ENCODE results near the gene ABHD1. TPM values are rescaled to one million over a fixed set of nuclear protein-coding genes. Genes with fewer than 3 reads are reported as not detected.

ABHD1 gene
- total RNA-seq, 1 donor from 2014 or later: 0.51 TPM

DNA sequence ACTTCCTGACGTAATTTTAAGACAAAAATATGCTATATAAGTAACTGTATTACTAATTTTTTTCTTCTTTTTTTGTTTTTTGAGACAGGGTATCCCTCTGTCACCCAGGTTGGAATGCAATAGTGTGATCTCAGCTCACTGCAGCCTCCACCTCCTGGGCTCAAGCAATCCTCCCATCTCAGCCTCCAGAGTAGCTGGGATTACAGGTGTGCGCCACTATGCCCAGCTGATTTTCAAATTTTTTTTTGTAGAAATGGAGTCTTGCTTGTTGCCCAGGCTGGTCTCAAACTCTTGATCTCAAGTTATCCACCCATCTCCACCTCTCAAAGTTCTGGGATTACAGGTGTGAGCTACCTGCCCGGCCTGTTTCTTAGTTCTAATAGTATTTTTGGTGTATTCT is 54.9 kb downstream of the ABHD1 start:
- Mint-ChIP-seq H3K9me3 (no peaks in the 10 kb centered on the region), H3K4me3 (no peak overlapping the region), H3K36me3 (no peaks in the 10 kb centered on the region), H3K4me1 (ENCODE audit: unreplicated experiment) (no peaks in the 10 kb centered on the region), H3K27ac (no peak overlapping the region), H3K27me3 (peaks cover 3% of the 10 kb centered on the region)
- TF ChIP-seq, protein P1, sequence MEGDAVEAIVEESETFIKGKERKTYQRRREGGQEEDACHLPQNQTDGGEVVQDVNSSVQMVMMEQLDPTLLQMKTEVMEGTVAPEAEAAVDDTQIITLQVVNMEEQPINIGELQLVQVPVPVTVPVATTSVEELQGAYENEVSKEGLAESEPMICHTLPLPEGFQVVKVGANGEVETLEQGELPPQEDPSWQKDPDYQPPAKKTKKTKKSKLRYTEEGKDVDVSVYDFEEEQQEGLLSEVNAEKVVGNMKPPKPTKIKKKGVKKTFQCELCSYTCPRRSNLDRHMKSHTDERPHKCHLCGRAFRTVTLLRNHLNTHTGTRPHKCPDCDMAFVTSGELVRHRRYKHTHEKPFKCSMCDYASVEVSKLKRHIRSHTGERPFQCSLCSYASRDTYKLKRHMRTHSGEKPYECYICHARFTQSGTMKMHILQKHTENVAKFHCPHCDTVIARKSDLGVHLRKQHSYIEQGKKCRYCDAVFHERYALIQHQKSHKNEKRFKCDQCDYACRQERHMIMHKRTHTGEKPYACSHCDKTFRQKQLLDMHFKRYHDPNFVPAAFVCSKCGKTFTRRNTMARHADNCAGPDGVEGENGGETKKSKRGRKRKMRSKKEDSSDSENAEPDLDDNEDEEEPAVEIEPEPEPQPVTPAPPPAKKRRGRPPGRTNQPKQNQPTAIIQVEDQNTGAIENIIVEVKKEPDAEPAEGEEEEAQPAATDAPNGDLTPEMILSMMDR (conservative IDR thresholded peaks at IDR 0.05): no peak
- DNase-seq (ENCODE audit: extremely low spot score, unreplicated experiment): no peak

- Mint-ChIP-seq H3K27me3 (peaks cover 6% of the 10 kb centered on the region), H3K27ac (no peak overlapping the region), H3K36me3 (no peaks in the 10 kb centered on the region), H3K4me1 (ENCODE audit: unreplicated experiment) (no peaks in the 10 kb centered on the region), H3K4me3 (no peak overlapping the region), H3K9me3 (no peaks in the 10 kb centered on the region)
- TF ChIP-seq, protein P1 (conservative IDR thresholded peaks at IDR 0.05): no peak
- no peak for DNase-seq (ENCODE audit: extremely low spot score, unreplicated experiment)
Measured at GRCh38 chr2:27179344-27180000, 55.9 kb downstream of the ABHD1 start.

Other genes with a start within 250 kb of the ABHD1 start
- 13.5 and 14.4 TPM in 2 replicates for gene MAPRE3, start 153.2 kb upstream of the ABHD1 start, total RNA-seq (ENCODE audit: low replicate concordance)
- gene TMEM214, start 90.8 kb upstream of the ABHD1 start, total RNA-seq (ENCODE audit: low replicate concordance): 83.9 and 96.1 TPM in 2 replicates
- 24.3 and 57.3 TPM in 2 replicates for gene AGBL5, start 72.1 kb upstream of the ABHD1 start, total RNA-seq (ENCODE audit: low replicate concordance)
- 298 and 401 TPM in 2 replicates for gene OST4, start 52.2 kb upstream of the ABHD1 start, total RNA-seq (ENCODE audit: low replicate concordance)
- 2.7 and 60.7 TPM in 2 replicates for gene EMILIN1, start 45.2 kb upstream of the ABHD1 start, total RNA-seq (ENCODE audit: low replicate concordance)
- gene KHK, start 37.0 kb upstream of the ABHD1 start, total RNA-seq (ENCODE audit: low replicate concordance): 14.7 and 28.4 TPM in 2 replicates
- 1.8 and 2.4 TPM in 2 replicates for gene CGREF1, start 4.7 kb upstream of the ABHD1 start, total RNA-seq (ENCODE audit: low replicate concordance)
- 52.3 and 53.6 TPM in 2 replicates for gene PREB, start 10.8 kb downstream of the ABHD1 start, total RNA-seq (ENCODE audit: low replicate concordance)
- not detected in 2 replicates for gene PRR30, start 15.6 kb downstream of the ABHD1 start, total RNA-seq (ENCODE audit: low replicate concordance)
- not detected in 2 replicates for gene TCF23, start 25.2 kb downstream of the ABHD1 start, total RNA-seq (ENCODE audit: low replicate concordance)
- 97.4 and 103 TPM in 2 replicates for gene ATRAID, start 88.2 kb downstream of the ABHD1 start, total RNA-seq (ENCODE audit: low replicate concordance)
- 63.6 and 76.3 TPM in 2 replicates for gene SLC5A6, start 88.5 kb downstream of the ABHD1 start, total RNA-seq (ENCODE audit: low replicate concordance)
- 51.6 and 85.1 TPM in 2 replicates for gene CAD, start 93.6 kb downstream of the ABHD1 start, total RNA-seq (ENCODE audit: low replicate concordance)
- gene SLC30A3, start 139.2 kb downstream of the ABHD1 start, total RNA-seq (ENCODE audit: low replicate concordance): 0.19 and 0.53 TPM in 2 replicates
- not detected in 2 replicates for gene DNAJC5G, start 151.6 kb downstream of the ABHD1 start, total RNA-seq (ENCODE audit: low replicate concordance)
- gene TRIM54, start 158.6 kb downstream of the ABHD1 start, total RNA-seq (ENCODE audit: low replicate concordance): not detected in 2 replicates
- gene UCN, start 184.6 kb downstream of the ABHD1 start, total RNA-seq (ENCODE audit: low replicate concordance): 0.74 and 4.1 TPM in 2 replicates
- gene MPV17, start 199.3 kb downstream of the ABHD1 start, total RNA-seq (ENCODE audit: low replicate concordance): 48.9 and 62.4 TPM in 2 replicates
- gene GTF3C2, start 232.9 kb downstream of the ABHD1 start, total RNA-seq (ENCODE audit: low replicate concordance): 74.2 and 76.5 TPM in 2 replicates
- 43.9 and 56.0 TPM in 2 replicates for gene EIF2B4, start 246.5 kb downstream of the ABHD1 start, total RNA-seq (ENCODE audit: low replicate concordance)
- gene SNX17, start 246.8 kb downstream of the ABHD1 start, total RNA-seq (ENCODE audit: low replicate concordance): 74.7 and 94.3 TPM in 2 replicates

Measured in type B pancreatic cell (in vitro differentiated cells).